ENCODE results near the gene FGD1.

FGD1 gene

DNA sequence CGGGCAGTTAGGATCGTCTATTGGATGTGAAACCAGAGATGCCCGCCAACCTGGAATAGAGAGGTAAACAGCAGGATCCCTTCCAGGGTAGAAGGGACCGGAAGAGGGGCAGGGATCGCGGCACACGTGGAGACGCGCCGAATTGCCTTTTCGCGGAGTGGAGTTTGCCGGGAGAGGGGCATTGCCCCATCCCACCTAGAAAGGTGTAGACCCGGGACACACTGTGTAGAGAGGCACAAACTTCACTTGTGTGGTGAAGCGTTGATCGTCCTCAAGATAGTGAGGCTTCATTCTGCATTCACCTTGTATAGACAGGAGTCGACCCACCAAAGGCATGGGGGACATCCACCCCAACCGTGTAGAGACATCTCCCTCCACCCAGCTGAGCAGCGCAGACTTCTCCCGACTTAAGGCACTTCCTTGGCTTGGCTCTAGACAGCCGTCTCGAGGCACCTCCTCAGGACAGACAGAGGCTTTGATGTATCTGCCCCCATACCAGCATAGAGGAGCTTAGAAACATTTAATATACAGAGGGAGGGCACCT lies 34.4 kb upstream of the FGD1 start:
- peak overlapping the region; percentile 94 for H3K4me3 ChIP-seq (ENCODE audit: low read depth, low read length)
- peak overlapping the region; percentile 69 for H3K4me2 ChIP-seq (ENCODE audit: low read length)
- WGBS (ENCODE audit: extremely low coverage, insufficient coverage, insufficient read length): no CpG with 5 or more reads among the region's 22 CpGs
- H2BK12ac ChIP-seq (ENCODE audit: low read length): no peak overlapping the region
- no peaks in the 10 kb centered on the region for H3K27me3 ChIP-seq (ENCODE audit: insufficient read depth, low read length)
- H2AFZ ChIP-seq (ENCODE audit: insufficient read depth, low read length, poor library complexity): peak overlapping the region; percentile 56
- H4K91ac ChIP-seq (ENCODE audit: low read depth, low read length): peak overlapping the region; percentile 49
- peak overlapping the region; percentile 60 for H3K4ac ChIP-seq (ENCODE audit: low read depth, low read length)
- H3K79me1 ChIP-seq (ENCODE audit: low read length): peaks cover 11% of the 10 kb centered on the region
- H3K14ac ChIP-seq (ENCODE audit: low read length): peak overlapping the region; percentile 89
- H4K8ac ChIP-seq (ENCODE audit: low read depth, low read length): peak overlapping the region; percentile 86
- peaks cover 2 to 7% of the 10 kb centered on the region in 2 experiments for H3K36me3 ChIP-seq (ENCODE audit: control insufficient read depth in 1 of 2, insufficient read depth in 2 of 2, low read length in 2 of 2)
- no peak overlapping the region for H2BK120ac ChIP-seq (ENCODE audit: insufficient read depth, low read length, poor library complexity)
- H3K18ac ChIP-seq (ENCODE audit: low read length): peak overlapping the region; percentile 54
- H2BK5ac ChIP-seq (ENCODE audit: low read depth, low read length, poor library complexity): no peak overlapping the region
- peak overlapping the region; percentile 74 for H4K12ac ChIP-seq (ENCODE audit: low read depth, low read length)
- no peaks in the 10 kb centered on the region for H3K9me3 ChIP-seq (ENCODE audit: insufficient read depth, low read depth, low read length)
- peaks cover 10% of the 10 kb centered on the region for H3K79me2 ChIP-seq (ENCODE audit: control insufficient read depth, insufficient read depth, low read length, poor library complexity)
- peaks cover 3 to 4% of the 10 kb centered on the region in 2 experiments for H3K4me1 ChIP-seq (ENCODE audit: control insufficient read depth in 1 of 2, insufficient read depth in 2 of 2, low read length in 2 of 2)
- peak in 1 of 2 donors; percentile 21 for DNase-seq
- H2AK5ac ChIP-seq (ENCODE audit: low read length): no peak overlapping the region
- peak overlapping the region; percentile 74 for H3K27ac ChIP-seq (ENCODE audit: low read depth, low read length)
- H3K9ac ChIP-seq (ENCODE audit: low read length): peak overlapping the region; percentile 92
- H3K23ac ChIP-seq (ENCODE audit: low read length): peak overlapping the region; percentile 72

DNA sequence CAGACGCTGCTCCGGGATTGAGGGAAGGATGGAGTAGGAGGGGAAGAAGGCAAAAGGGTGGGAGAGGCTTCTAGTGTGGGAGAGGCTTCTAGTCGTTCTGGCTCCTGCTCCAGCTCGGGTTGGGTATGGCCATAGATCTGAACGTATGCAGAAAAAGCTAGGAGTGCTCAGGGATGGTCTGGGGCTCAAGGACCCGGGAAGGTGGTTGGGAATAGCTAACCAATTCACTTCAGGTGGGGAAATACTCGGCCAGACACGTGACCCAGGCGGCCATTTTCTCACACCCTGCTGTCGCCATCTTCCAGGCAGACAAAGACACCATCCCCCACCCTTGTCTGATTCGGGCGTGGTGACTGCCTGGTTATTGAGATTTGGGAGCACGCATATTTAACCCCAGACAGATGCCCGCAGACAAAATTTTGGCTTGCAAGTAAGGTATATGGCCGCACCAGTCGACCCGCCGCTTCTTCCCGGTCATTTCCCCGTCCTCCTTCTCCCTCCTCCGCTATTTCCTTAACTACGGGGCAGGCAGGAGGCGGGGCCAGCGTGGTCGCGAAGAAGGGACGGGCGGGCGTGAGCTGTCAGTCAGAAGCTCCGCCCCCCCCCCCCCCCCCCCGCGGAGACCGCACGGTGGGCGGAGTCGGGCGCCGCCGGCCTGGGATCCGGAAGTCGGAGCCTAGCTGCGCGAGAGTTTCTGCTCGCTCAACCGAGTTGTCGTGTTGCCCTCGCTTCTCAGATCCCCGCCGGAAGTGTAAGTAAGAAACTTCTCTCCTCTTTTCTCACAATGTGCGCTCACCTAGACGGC lies 33.7 kb upstream of the FGD1 start, which contains the start of gene GNL3L:
GNL3L (plus strand) TSS at position 668 of the 805 bp plus-strand sequence. CDS start 2,348 bp downstream, outside the sequence.
- Histone ChIP-seq H3K9ac (ENCODE audit: low read length) (peak within 1 kb of the TSS; percentile 92), H3K14ac (ENCODE audit: low read length) (peak within 1 kb of the TSS; percentile 92), H3K23ac (ENCODE audit: low read length) (peak within 1 kb of the TSS; percentile 72), H2BK5ac (ENCODE audit: low read depth, low read length, poor library complexity) (peak within 1 kb of the TSS; percentile 93), H4K91ac (ENCODE audit: low read depth, low read length) (peak within 1 kb of the TSS; percentile 98), H2AFZ (ENCODE audit: insufficient read depth, low read length, poor library complexity) (peak within 1 kb of the TSS; percentile 56), H3K27ac (ENCODE audit: low read depth, low read length) (peak within 1 kb of the TSS; percentile 92), H2BK12ac (ENCODE audit: low read length) (no peak within 1 kb of the TSS), H3K4me3 (ENCODE audit: low read depth, low read length) (peak within 1 kb of the TSS; percentile 94), H2AK5ac (ENCODE audit: low read length) (no peak within 1 kb of the TSS), H3K18ac (ENCODE audit: low read length) (peak within 1 kb of the TSS; percentile 73), H3K4me1 (ENCODE audit: control insufficient read depth in 1 of 2, insufficient read depth in 2 of 2, low read length in 2 of 2) (peaks cover 3 to 4% of the 10 kb centered on the region in 2 experiments), H3K79me1 (ENCODE audit: low read length) (peaks cover 11% of the 10 kb centered on the region), H2BK120ac (ENCODE audit: insufficient read depth, low read length, poor library complexity) (peak within 1 kb of the TSS; percentile 63), H3K4me2 (ENCODE audit: low read length) (peak within 1 kb of the TSS; percentile 69), H4K12ac (ENCODE audit: low read depth, low read length) (peak within 1 kb of the TSS; percentile 97), H3K27me3 (ENCODE audit: insufficient read depth, low read length) (no peaks in the 10 kb centered on the region), H3K4ac (ENCODE audit: low read depth, low read length) (peak within 1 kb of the TSS; percentile 89), H3K79me2 (ENCODE audit: control insufficient read depth, insufficient read depth, low read length, poor library complexity) (peaks cover 10% of the 10 kb centered on the region), H4K8ac (ENCODE audit: low read depth, low read length) (peak within 1 kb of the TSS; percentile 99), H3K36me3 (ENCODE audit: control insufficient read depth in 1 of 2, insufficient read depth in 2 of 2, low read length in 2 of 2) (peaks cover 2 to 7% of the 10 kb centered on the region in 2 experiments), H3K9me3 (ENCODE audit: insufficient read depth, low read depth, low read length) (no peaks in the 10 kb centered on the region)
- DNase-seq: peak; percentile 73 to 86
- no CpG with 5 or more reads among the region's 51 CpGs for WGBS (ENCODE audit: extremely low coverage, insufficient coverage, insufficient read length)

DNA sequence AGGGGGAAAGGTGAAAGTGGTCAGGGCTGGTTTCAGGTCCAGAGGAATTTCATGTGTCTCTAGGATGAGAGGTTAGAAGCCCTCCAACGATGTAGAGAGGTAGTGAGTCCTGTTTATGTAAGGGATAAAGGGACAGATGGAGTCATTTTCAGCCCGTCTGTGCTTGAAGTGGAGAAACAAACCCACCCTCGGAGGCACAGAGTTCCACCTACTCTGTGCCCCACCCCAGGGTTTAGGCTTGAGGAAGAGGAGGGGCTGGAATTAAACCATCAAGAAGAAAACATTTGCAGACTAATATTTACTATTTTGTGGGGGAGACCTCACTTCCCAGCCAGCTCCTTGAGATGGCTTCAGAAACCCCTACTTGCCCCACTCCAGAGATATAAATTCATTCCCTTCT lies 33.1 kb upstream of the FGD1 start:
- peak overlapping the region; percentile 92 for H3K14ac ChIP-seq (ENCODE audit: low read length)
- H3K79me1 ChIP-seq (ENCODE audit: low read length): peaks cover 11% of the 10 kb centered on the region
- H2BK5ac ChIP-seq (ENCODE audit: low read depth, low read length, poor library complexity): peak overlapping the region; percentile 91
- H3K27ac ChIP-seq (ENCODE audit: low read depth, low read length): no peak overlapping the region
- peaks cover 8% of the 10 kb centered on the region for H3K79me2 ChIP-seq (ENCODE audit: control insufficient read depth, insufficient read depth, low read length, poor library complexity)
- H3K4me3 ChIP-seq (ENCODE audit: low read depth, low read length): no peak overlapping the region
- H3K27me3 ChIP-seq (ENCODE audit: insufficient read depth, low read length): no peaks in the 10 kb centered on the region
- H3K9ac ChIP-seq (ENCODE audit: low read length): no peak overlapping the region
- H2AFZ ChIP-seq (ENCODE audit: insufficient read depth, low read length, poor library complexity): peak overlapping the region; percentile 30
- WGBS (ENCODE audit: extremely low coverage, insufficient coverage, insufficient read length): no CpG with 5 or more reads among the region's 3 CpGs
- peak overlapping the region; percentile 89 for H3K4ac ChIP-seq (ENCODE audit: low read depth, low read length)
- H4K8ac ChIP-seq (ENCODE audit: low read depth, low read length): peak overlapping the region; percentile 99
- no peak for DNase-seq
- H3K9me3 ChIP-seq (ENCODE audit: insufficient read depth, low read depth, low read length): no peaks in the 10 kb centered on the region
- no peak overlapping the region for H2BK12ac ChIP-seq (ENCODE audit: low read length)
- peak overlapping the region; percentile 98 for H4K91ac ChIP-seq (ENCODE audit: low read depth, low read length)
- H2AK5ac ChIP-seq (ENCODE audit: low read length): no peak overlapping the region
- peak overlapping the region; percentile 73 for H3K18ac ChIP-seq (ENCODE audit: low read length)
- peak overlapping the region; percentile 67 for H3K4me2 ChIP-seq (ENCODE audit: low read length)
- H3K36me3 ChIP-seq (ENCODE audit: control insufficient read depth in 1 of 2, insufficient read depth in 2 of 2, low read length in 2 of 2): peaks cover 2 to 7% of the 10 kb centered on the region in 2 experiments
- H3K23ac ChIP-seq (ENCODE audit: low read length): no peak overlapping the region
- H2BK120ac ChIP-seq (ENCODE audit: insufficient read depth, low read length, poor library complexity): peak overlapping the region; percentile 48
- H3K4me1 ChIP-seq (ENCODE audit: control insufficient read depth in 1 of 2, insufficient read depth in 2 of 2, low read length in 2 of 2): peaks cover 3 to 4% of the 10 kb centered on the region in 2 experiments
- H4K12ac ChIP-seq (ENCODE audit: low read depth, low read length): peak overlapping the region; percentile 97

DNA sequence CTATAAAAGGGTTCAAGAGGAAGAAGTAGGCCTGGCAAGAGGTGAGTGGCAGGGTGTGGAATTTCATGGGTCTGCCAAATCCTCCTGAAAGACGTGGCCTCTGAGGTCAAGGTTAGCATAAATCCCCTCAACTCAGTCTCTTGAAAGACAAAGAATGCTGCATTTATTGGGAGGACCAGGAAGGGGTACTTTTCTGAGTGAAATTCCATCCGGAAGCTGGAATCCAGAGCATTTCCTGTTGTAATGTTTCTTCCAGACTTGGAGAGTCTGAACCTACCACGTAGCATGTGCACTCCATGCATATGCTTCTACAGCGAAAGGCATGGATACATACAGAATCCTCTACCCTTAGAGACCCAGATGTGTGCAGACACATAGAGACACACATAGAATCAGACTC lies 13.4 kb upstream of the FGD1 start:
- Histone ChIP-seq H2BK5ac (ENCODE audit: low read depth, low read length, poor library complexity) (no peak overlapping the region), H3K79me2 (ENCODE audit: control insufficient read depth, insufficient read depth, low read length, poor library complexity) (no peaks in the 10 kb centered on the region), H3K4me3 (ENCODE audit: low read depth, low read length) (no peak overlapping the region), H2AK5ac (ENCODE audit: low read length) (no peak overlapping the region), H3K27ac (ENCODE audit: low read depth, low read length) (peak overlapping the region; percentile 26), H4K8ac (ENCODE audit: low read depth, low read length) (no peak overlapping the region), H2BK120ac (ENCODE audit: insufficient read depth, low read length, poor library complexity) (no peak overlapping the region), H2BK12ac (ENCODE audit: low read length) (no peak overlapping the region), H3K4ac (ENCODE audit: low read depth, low read length) (no peak overlapping the region), H3K4me1 (ENCODE audit: control insufficient read depth in 1 of 2, insufficient read depth in 2 of 2, low read length in 2 of 2) (peaks cover 0 to 3% of the 10 kb centered on the region in 2 experiments), H3K18ac (ENCODE audit: low read length) (no peak overlapping the region), H3K9ac (ENCODE audit: low read length) (no peak overlapping the region), H2AFZ (ENCODE audit: insufficient read depth, low read length, poor library complexity) (no peak overlapping the region), H3K23ac (ENCODE audit: low read length) (no peak overlapping the region), H3K27me3 (ENCODE audit: insufficient read depth, low read length) (no peaks in the 10 kb centered on the region), H3K9me3 (ENCODE audit: insufficient read depth, low read depth, low read length) (no peaks in the 10 kb centered on the region), H3K14ac (ENCODE audit: low read length) (no peak overlapping the region), H4K12ac (ENCODE audit: low read depth, low read length) (no peak overlapping the region), H3K79me1 (ENCODE audit: low read length) (no peaks in the 10 kb centered on the region), H3K4me2 (ENCODE audit: low read length) (no peak overlapping the region), H3K36me3 (ENCODE audit: control insufficient read depth in 1 of 2, insufficient read depth in 2 of 2, low read length in 2 of 2) (no peaks in the 10 kb centered on the region), H4K91ac (ENCODE audit: low read depth, low read length) (peak overlapping the region; percentile 55)
- WGBS (ENCODE audit: extremely low coverage, insufficient coverage, insufficient read length): no CpG with 5 or more reads among the region's 4 CpGs
- DNase-seq: no peak
